ENCODE results near the gene ASAP2.

The ASAP2 gene

DNA sequence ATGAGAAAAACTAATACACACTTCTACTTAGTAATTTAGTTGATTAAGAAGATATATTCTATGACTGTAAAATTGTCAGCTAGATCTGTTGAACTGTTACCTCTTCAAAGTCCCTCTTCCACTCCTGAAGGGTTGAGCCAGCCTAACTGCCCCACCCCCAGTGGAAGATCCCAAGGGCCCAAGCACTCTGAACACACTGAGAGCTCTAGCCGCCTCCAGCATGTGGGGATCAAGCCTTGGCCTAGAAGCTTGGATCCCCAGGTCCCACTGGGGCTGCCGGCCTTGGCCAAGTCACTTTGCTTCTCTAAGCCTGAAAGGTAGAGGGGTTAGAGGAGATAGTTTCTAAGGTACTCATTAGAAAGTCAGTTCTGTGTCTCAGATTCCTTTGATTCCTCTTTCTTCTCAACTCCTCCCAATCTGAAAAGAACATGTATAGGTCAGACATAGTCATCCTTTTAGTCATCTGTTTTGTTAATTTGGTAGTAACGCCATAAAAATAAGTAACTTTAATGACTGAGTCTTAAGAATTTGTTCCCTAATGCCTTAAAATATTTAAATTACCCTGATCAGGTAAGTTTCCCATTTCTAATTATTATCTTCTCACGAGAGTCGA lies 222.5 kb downstream of the ASAP2 start:
- FAIRE-seq (no peak), DNase-seq (ENCODE audit: insufficient read length) (no peak)
- TF ChIP-seq TAF1 (IDR thresholded peaks at IDR 0.05; ENCODE audit: borderline replicate concordance, low read depth, low read length): no peak

DNA sequence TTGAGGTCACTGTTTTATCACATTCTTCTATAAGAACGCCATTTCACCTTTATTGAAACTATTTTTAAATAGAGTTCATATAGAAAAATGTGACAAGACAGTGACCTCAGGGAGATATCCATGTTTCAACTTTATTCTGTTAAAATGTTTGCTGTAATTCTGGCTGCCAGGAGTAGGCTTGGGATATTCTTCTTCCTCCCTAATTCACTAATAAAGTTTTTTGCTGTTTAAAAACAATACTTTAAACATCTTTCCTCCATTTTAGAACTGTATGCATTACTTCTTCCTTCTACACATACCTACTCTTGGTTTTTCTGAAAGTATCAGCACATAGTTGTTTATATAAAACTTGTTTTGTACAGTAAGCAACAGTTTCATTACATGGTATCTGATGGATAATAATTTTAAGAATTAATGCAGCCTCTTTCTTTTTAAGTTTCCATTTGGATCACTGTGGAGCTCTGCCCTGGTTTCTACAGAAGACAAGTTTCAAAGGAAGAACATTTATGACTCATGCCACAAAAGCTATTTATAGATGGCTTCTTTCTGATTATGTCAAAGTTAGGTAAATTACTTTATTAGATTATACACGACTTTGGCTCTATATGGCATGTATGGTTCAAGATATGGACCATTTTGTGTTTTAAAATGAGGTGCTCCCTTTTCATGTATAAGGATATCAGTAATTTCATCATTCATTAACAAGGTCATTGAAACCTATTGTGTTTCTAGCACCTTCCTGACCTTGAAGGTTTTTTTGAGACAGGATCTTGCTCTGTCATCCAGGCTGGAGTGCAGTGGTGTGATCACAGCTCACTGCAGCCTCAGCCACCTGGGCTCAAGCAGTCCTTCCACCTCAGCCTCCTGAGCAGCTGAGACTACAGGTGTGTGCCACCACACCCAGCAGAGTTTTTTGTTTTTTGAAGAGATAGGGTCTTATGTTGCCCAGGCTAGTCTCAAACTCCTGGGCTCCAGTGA lies 224.0 kb downstream of the ASAP2 start:
- FAIRE-seq (peak; percentile 30), DNase-seq (ENCODE audit: insufficient read length) (no peak)
- TF ChIP-seq POLR2A (IDR thresholded peaks at IDR 0.05; ENCODE audit: low read depth, low read length) (no peak), TAF1 (IDR thresholded peaks at IDR 0.05; ENCODE audit: borderline replicate concordance, low read depth, low read length) (no peak), POLR2AphosphoS5 (IDR thresholded peaks at IDR 0.05; ENCODE audit: low read depth, low read length) (no peak)

DNA sequence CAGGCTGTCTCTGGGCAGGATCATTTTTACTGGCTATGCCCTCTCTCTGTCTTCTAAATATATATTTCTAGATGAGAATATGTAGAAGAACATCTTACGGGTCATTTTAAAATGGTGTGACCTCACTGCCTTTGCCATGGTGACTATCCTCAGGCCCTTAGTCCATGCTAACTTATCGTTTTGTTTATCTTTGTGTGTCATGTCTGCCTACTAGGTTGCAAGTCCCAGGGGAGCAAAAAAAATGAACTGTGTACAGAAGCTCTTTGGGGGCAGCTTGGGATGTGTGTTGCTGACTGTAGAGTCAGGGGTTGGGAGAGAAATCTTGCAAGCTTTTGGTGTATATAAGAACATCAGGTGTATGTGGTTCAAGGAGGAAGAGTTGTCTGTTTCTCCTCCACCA lies 227.9 kb downstream of the ASAP2 start:
- no peak for TF ChIP-seq POLR2A (IDR thresholded peaks at IDR 0.05; ENCODE audit: low read depth, low read length)
- no peak for TF ChIP-seq POLR2AphosphoS5 (IDR thresholded peaks at IDR 0.05; ENCODE audit: low read depth, low read length)
- TF ChIP-seq TAF1 (IDR thresholded peaks at IDR 0.05; ENCODE audit: borderline replicate concordance, low read depth, low read length): no peak
- no peak for FAIRE-seq
- DNase-seq (ENCODE audit: insufficient read length): no peak

DNA sequence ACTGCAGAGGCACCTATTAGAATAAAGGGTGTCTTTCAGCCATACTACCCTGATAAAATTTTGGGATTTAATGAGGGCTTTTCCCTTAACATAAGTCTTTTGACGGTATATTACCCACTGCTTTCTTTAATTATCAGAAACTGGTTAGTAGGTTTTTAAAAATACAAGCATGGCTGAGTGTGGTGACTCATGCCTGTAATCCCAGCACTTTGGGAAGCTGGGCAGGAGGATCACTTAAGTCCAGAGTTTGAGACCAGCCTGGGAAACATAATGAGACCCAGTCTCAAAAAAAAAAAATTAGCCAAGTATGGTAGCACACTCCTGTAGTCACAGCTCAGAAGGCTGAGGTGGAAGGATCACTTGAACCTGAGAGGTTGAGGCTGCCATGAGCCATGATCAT lies 232.9 kb downstream of the ASAP2 start:
- no peak for DNase-seq (ENCODE audit: insufficient read length)
- no peak for FAIRE-seq
- no peak for TF ChIP-seq POLR2AphosphoS5 (IDR thresholded peaks at IDR 0.05; ENCODE audit: low read depth, low read length)
- no peak for TF ChIP-seq POLR2A (IDR thresholded peaks at IDR 0.05; ENCODE audit: low read depth, low read length)
- TF ChIP-seq TAF1 (IDR thresholded peaks at IDR 0.05; ENCODE audit: borderline replicate concordance, low read depth, low read length): no peak

DNA sequence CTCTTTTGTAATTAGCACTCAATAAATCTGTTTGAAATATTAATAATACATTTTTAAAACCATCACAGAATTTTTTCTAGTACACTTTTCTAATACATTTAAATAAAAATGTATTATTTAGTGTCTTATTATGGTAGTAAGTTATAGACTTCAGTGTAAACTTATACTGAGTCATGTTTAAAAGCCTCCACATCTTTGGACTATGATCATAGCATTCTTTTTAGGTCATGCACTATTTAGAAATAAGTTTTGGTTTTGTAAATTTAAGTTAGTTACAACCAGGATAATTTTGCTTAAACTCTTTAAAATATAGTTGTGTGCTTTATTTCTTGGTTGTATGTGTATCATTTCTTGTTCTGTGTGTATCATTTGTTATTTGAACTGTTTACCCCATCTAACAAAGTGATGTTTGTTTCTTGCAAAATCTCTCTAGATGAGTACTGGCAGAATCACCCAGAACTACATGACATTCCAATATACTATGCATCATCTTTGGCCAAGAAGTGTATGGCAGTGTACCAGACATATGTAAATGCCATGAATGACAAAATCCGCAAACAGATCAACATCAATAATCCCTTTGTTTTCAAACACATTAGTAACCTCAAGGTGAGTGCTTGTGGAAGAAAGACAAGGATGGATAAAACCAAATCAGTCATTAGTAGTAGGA lies 233.6 kb downstream of the ASAP2 start:
- no peak for FAIRE-seq
- TF ChIP-seq TAF1 (IDR thresholded peaks at IDR 0.05; ENCODE audit: borderline replicate concordance, low read depth, low read length): no peak
- TF ChIP-seq POLR2A (IDR thresholded peaks at IDR 0.05; ENCODE audit: low read depth, low read length): no peak
- TF ChIP-seq POLR2AphosphoS5 (IDR thresholded peaks at IDR 0.05; ENCODE audit: low read depth, low read length): no peak
- no peak for DNase-seq (ENCODE audit: insufficient read length)

DNA sequence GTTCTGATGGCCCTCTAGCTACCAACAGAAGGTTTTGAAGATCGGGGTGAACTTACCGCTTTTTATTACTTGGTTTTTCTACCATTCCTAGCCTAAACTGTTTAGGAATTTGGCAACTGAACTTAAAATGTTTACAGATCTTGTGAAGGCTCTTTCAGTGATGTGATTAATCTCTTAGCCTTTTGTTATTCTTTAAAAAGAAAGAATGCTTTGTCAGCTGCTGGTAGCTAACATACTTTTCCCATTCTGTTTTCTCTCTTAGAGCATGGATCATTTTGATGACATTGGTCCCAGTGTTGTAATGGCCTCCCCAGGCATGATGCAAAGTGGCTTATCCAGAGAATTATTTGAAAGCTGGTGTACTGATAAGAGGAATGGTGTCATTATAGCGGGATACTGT lies 234.9 kb downstream of the ASAP2 start:
- no peak for FAIRE-seq
- TF ChIP-seq POLR2AphosphoS5 (IDR thresholded peaks at IDR 0.05; ENCODE audit: low read depth, low read length): no peak
- TF ChIP-seq POLR2A (IDR thresholded peaks at IDR 0.05; ENCODE audit: low read depth, low read length): no peak
- no peak for TF ChIP-seq TAF1 (IDR thresholded peaks at IDR 0.05; ENCODE audit: borderline replicate concordance, low read depth, low read length)
- DNase-seq (ENCODE audit: insufficient read length): no peak

DNA sequence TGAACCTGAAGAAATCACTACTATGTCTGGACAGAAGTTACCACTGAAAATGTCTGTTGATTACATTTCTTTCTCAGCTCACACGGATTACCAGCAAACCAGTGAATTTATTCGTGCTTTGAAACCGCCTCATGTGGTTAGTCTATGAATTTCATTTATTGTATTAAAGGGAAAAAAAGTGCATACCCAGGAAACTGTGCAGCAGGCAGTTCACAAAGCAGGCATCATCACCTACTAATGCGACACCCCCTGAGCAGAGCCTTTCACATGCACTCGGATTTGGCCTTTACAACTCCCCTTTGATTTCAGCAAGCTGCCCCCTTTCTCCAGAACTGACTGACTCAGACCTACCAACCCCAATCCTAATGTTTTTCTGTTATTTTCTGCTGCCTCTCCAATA lies 236.9 kb downstream of the ASAP2 start:
- FAIRE-seq: no peak
- TF ChIP-seq TAF1 (IDR thresholded peaks at IDR 0.05; ENCODE audit: borderline replicate concordance, low read depth, low read length): no peak
- no peak for DNase-seq (ENCODE audit: insufficient read length)

DNA sequence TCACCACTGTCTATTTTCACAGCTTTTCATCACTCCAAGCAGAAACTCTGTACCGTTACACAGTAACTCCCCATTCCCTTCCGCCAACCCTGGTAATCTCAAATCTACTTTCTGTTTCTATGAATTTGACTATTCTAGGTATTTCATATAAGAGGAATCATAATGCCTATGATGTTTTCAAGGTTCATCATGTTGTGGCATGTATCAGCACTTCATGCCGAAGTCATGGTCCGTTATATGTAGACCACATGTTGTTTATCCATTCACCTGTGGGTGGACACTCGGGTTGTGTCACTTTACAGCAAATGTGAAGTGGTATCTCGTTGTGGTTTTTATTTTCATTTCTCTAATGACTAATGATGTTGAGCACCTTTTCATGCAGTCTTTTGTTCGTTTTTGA lies 238.5 kb downstream of the ASAP2 start:
- FAIRE-seq (no peak), DNase-seq (ENCODE audit: insufficient read length) (no peak)
- TF ChIP-seq POLR2AphosphoS5 (IDR thresholded peaks at IDR 0.05; ENCODE audit: low read depth, low read length): no peak
- no peak for TF ChIP-seq TAF1 (IDR thresholded peaks at IDR 0.05; ENCODE audit: borderline replicate concordance, low read depth, low read length)
- no peak for TF ChIP-seq POLR2A (IDR thresholded peaks at IDR 0.05; ENCODE audit: low read depth, low read length)

DNA sequence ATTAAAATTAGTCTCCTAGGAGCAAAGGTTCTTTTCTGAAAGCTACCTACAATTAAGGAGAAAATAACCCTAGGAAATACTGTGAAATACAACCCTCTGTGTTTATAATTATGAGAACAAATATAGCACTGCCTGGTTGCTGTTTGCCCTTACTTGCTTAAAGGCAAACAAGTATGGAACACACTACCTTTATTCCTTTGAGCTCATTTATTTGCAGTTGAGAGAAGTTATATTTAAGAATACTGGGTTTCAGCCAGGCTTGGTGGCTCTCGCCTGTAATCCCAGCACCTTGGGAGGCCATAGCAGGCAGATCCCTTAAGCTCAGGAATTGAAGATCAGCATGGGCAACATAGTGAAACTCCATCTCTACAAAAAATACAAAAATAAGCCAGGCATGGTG lies 244.6 kb downstream of the ASAP2 start:
- FAIRE-seq (no peak), DNase-seq (ENCODE audit: insufficient read length) (no peak)
- TF ChIP-seq TAF1 (IDR thresholded peaks at IDR 0.05; ENCODE audit: borderline replicate concordance, low read depth, low read length): no peak
- no peak for TF ChIP-seq POLR2A (IDR thresholded peaks at IDR 0.05; ENCODE audit: low read depth, low read length)
- TF ChIP-seq POLR2AphosphoS5 (IDR thresholded peaks at IDR 0.05; ENCODE audit: low read depth, low read length): no peak
